BLaER1 treated with 17β-estradiol and CSF1 and Interleukin-3, amounts not matched to agents 10 nM and 100 nM (cell line): ENCODE measurements around the gene ATXN7.

ENCODE experiments used
- H3K27ac ChIP-seq, 11 experiments: shearing (Covaris generic); formaldehyde crosslinking; 2 replicates each; pipeline ENCODE4 v1.8.1; 2022
- H3K27me3 ChIP-seq, 11 experiments: shearing (Covaris generic); formaldehyde crosslinking; 2 replicates each; pipeline ENCODE4 v1.8.1; 2022
- H3K36me3 ChIP-seq, 11 experiments: shearing (Covaris generic); formaldehyde crosslinking; 2 replicates each; pipeline ENCODE4 v1.8.1; 2022
- H3K4me1 ChIP-seq, 10 experiments: shearing (Covaris generic); formaldehyde crosslinking; 2 replicates each; pipeline ENCODE4 v1.8.1; 2022
- H3K4me2 ChIP-seq, 11 experiments: shearing (Covaris generic); formaldehyde crosslinking; 2 replicates each; pipeline ENCODE4 v1.8.1; 2022
- H3K4me3 ChIP-seq, 10 experiments: shearing (Covaris generic); formaldehyde crosslinking; 2 replicates each; pipeline ENCODE4 v1.8.1; 2022
- H3K9ac ChIP-seq, 11 experiments: shearing (Covaris generic); formaldehyde crosslinking; 2 replicates each; pipeline ENCODE4 v1.8.1; 2022
- H3K9me3 ChIP-seq, 11 experiments: shearing (Covaris generic); formaldehyde crosslinking; replicated peaks in 1 of 11; 2 replicates each; pipeline ENCODE4 v1.8.1; 2022
- H4K20me1 ChIP-seq, 11 experiments: shearing (Covaris generic); formaldehyde crosslinking; 2 replicates each; pipeline ENCODE4 v1.8.1; 2022
- Cebpa-rat ChIP-seq, 11 experiments: shearing (Covaris generic); IDR thresholded peaks; 2 replicates each; pipeline ENCODE4 v1.8.1; 2022

Gene ATXN7

DNA sequence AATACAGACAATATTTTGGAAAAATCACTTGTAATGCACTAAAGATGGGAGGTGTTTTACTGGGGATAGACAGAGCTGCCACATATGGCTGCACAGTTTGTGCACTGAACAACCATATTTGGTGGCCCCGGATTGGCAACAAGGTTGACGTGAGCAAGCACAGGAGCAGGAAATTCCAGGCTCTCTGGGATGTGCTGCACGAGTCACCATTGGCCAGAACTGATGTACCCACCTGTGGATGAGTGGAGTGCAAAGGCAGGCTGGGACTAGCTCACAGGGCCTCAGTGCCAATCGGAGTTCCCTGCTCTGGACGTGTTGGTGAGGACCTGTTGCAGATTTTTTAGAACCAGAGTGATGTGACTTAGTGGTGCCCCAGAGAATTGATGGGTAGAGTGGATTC lies 90.5 kb downstream of the ATXN7 start:
- Histone ChIP-seq H3K9me3 (no peaks in the 10 kb centered on the region), H3K27ac (no peak overlapping the region), H3K4me2 (no peak overlapping the region), H3K4me1 (no peaks in the 10 kb centered on the region), H3K9ac (no peak overlapping the region), H4K20me1 (peaks cover 22 to 85% (median 71%) of the 10 kb centered on the region in 11 experiments; a peak in 20 of 22 replicates), H3K36me3 (peaks cover 49 to 82% (median 57%) of the 10 kb centered on the region in 11 experiments), H3K27me3 (no peaks in the 10 kb centered on the region), H3K4me3 (no peak overlapping the region)
- TF ChIP-seq Cebpa-rat (IDR thresholded peaks at IDR 0.05), result no peak

GRCh38 chr3:63955036-63955650 lies 91.5 kb downstream of the ATXN7 start:
- H3K9me3 ChIP-seq, result no peaks in the 10 kb centered on the region

DNA sequence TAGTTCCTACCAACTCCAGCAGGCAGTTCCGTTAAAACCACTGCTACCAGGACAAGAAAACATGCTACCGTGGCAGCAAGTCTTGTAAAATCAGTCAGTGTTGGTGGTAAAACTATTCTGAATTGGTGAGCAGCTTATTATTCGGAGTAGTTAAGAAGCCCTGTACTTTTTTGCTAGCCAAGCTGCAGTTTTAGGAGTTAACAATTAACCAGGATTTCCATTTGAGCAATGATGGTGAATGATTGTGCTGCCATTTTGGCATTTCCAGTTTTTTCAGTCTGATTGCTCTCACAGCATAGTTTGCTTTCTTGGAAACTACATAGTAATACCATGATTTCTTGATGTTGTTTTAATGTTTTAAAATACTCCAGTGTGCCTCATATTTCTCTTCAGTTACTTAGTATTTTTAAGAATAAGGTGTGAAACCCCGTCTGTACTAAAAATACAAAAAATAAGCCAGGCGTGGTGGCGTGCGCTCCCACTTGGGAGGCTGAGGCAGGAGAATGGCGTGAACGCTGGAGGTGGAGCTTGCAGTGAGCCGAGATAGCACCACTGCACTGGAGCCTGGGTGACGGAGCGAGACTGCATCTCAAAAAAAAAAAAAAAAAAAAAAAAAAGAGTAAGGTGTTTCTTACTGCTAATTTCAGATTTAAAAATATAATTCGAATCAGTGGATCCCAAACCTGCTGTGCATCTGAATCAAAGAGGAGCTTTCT lies 92.3 kb downstream of the ATXN7 start:
- Histone ChIP-seq H3K27me3 (no peaks in the 10 kb centered on the region), H3K4me3 (no peak overlapping the region), H3K4me1 (peaks cover 9 to 14% (median 13%) of the 10 kb centered on the region in 10 experiments; a peak in 18 of 20 replicates), H3K4me2 (no peak overlapping the region), H4K20me1 (peaks cover 24 to 85% (median 64%) of the 10 kb centered on the region in 11 experiments; a peak in 19 of 22 replicates), H3K9me3 (no peaks in the 10 kb centered on the region), H3K27ac (no peak overlapping the region), H3K9ac (no peak overlapping the region), H3K36me3 (peaks cover 43 to 66% (median 52%) of the 10 kb centered on the region in 11 experiments)
- TF ChIP-seq Cebpa-rat (IDR thresholded peaks at IDR 0.05), result no peak

More at GRCh38 chr3:63955036-63955650, 91.5 kb downstream of the ATXN7 start:
- TF ChIP-seq Cebpa-rat (IDR thresholded peaks at IDR 0.05), result no peak
- Histone ChIP-seq H3K9ac (no peak overlapping the region), H3K36me3 (peaks cover 43 to 75% (median 53%) of the 10 kb centered on the region in 11 experiments), H4K20me1 (peaks cover 23 to 85% (median 71%) of the 10 kb centered on the region in 11 experiments; a peak in 18 of 22 replicates), H3K27ac (no peak overlapping the region), H3K4me2 (no peak overlapping the region), H3K27me3 (no peaks in the 10 kb centered on the region), H3K4me3 (no peak overlapping the region), H3K4me1 (peaks cover 3 to 6% (median 5%) of the 10 kb centered on the region in 10 experiments; a peak in 18 of 20 replicates)

- no peak for TF ChIP-seq Cebpa-rat (IDR thresholded peaks at IDR 0.05)
- no peak overlapping the region for H3K4me2 ChIP-seq
- H3K36me3 ChIP-seq, result peaks cover 30 to 59% (median 44%) of the 10 kb centered on the region in 11 experiments
- H3K4me3 ChIP-seq, result no peak overlapping the region
- no peaks in the 10 kb centered on the region for H3K27me3 ChIP-seq
- peaks cover 18 to 81% (median 59%) of the 10 kb centered on the region in 11 experiments; a peak in 19 of 22 replicates for H4K20me1 ChIP-seq
- peak overlapping the region in 1 of 11 experiments; percentile 19; a peak in 1 of 22 replicates for H3K9ac ChIP-seq
- H3K4me1 ChIP-seq, result peaks cover 11 to 19% (median 16%) of the 10 kb centered on the region in 10 experiments
- H3K27ac ChIP-seq, result no peak overlapping the region
- no peaks in the 10 kb centered on the region for H3K9me3 ChIP-seq
Observed at GRCh38 chr3:63959146-63959545, 95.5 kb downstream of the ATXN7 start.

DNA sequence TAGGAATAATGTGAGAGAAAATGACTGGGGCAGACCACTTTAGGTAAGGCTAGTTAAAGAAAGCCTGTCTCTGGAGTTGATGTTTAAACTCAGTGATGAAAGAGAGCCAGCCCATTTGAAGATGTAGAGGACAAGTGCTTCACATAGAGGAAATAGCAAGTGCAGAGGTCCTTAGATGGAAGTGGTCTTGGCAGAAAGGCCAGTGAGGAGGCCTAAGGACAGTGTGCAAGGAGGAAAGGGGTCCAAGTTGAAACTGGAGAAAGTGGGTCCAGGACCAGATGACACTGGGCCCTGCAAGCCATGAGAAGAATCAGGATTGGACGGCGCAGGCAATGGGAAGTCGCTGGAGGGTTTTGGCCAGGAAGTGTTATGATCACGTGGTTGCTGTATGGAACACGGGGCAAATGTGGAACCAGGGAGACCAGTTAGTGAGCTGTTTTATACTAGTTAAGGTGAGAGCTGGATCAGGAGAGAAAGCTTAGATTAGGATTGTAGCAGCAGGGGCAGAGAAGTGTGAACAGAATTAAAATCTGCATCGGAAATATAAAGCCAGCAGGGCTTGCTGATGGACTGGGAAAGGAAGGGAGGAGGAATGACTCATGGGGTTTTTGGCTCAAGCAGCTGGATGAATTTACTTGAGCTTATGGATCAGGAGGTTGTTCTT lies 96.5 kb downstream of the ATXN7 start:
- Histone ChIP-seq H3K9ac (no peak overlapping the region; a peak in 2 of 22 replicates), H3K4me1 (peaks cover 21 to 29% (median 26%) of the 10 kb centered on the region in 10 experiments), H3K4me3 (peak overlapping the region in 3 of 10 experiments; percentile 26 to 29 (median 29); a peak in 4 of 20 replicates), H3K4me2 (peak overlapping the region; percentile 33 to 85 (median 63)), H4K20me1 (peaks cover 16 to 88% (median 64%) of the 10 kb centered on the region in 11 experiments; a peak in 19 of 22 replicates), H3K36me3 (peaks cover 19 to 53% (median 37%) of the 10 kb centered on the region in 11 experiments; a peak in 21 of 22 replicates), H3K27me3 (no peaks in the 10 kb centered on the region), H3K9me3 (no peaks in the 10 kb centered on the region), H3K27ac (peak overlapping the region in 6 of 11 experiments; percentile 8 to 34 (median 26); a peak in 6 of 22 replicates)
- no peak for TF ChIP-seq Cebpa-rat (IDR thresholded peaks at IDR 0.05)

DNA sequence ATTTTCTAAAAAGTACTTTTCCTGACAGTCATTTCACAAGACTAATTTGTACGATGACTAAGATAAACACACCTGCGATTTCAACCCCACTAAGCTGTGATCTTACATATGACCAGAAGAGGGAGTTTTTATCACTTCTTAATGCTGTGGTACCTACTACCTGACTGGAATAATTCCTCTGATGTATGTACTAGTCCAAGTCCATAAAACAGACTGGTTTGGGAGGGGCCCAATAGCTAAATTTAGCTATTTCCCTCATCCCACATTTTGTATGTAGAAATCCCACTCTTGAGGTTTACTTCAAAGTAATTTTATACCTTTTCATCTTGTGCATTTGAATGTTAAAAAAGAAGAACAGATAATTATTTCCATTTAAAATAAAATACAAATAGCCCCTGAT lies 98.2 kb downstream of the ATXN7 start:
- Histone ChIP-seq H3K9ac (no peak overlapping the region), H3K27ac (no peak overlapping the region), H3K4me1 (peaks cover 38 to 46% (median 43%) of the 10 kb centered on the region in 10 experiments), H3K4me3 (no peak overlapping the region), H3K9me3 (no peaks in the 10 kb centered on the region), H3K27me3 (no peaks in the 10 kb centered on the region), H4K20me1 (peaks cover 11 to 89% (median 49%) of the 10 kb centered on the region in 11 experiments; a peak in 19 of 22 replicates), H3K4me2 (no peak overlapping the region), H3K36me3 (peaks cover 4 to 37% (median 21%) of the 10 kb centered on the region in 11 experiments; a peak in 15 of 22 replicates)
- TF ChIP-seq Cebpa-rat (IDR thresholded peaks at IDR 0.05), result no peak

GRCh38 chr3:63963496-63963895 lies 99.8 kb downstream of the ATXN7 start:
- Histone ChIP-seq H3K4me1 (peaks cover 54 to 62% (median 58%) of the 10 kb centered on the region in 10 experiments), H3K27me3 (no peaks in the 10 kb centered on the region), H3K9me3 (no peaks in the 10 kb centered on the region), H3K9ac (no peak overlapping the region), H4K20me1 (peaks cover 7 to 87% (median 48%) of the 10 kb centered on the region in 11 experiments; a peak in 19 of 22 replicates), H3K27ac (no peak overlapping the region), H3K4me2 (no peak overlapping the region), H3K36me3 (peaks cover 4 to 28% (median 16%) of the 10 kb centered on the region in 11 experiments; a peak in 11 of 22 replicates), H3K4me3 (no peak overlapping the region)
- no peak for TF ChIP-seq Cebpa-rat (IDR thresholded peaks at IDR 0.05)

GRCh38 chr3:63964681-63965485 lies 101.2 kb downstream of the ATXN7 start:
- Histone ChIP-seq H4K20me1 (peaks cover 4 to 87% (median 40%) of the 10 kb centered on the region in 11 experiments; a peak in 19 of 22 replicates), H3K27me3 (no peaks in the 10 kb centered on the region), H3K9ac (peak overlapping the region in 2 of 11 experiments; percentile 12 to 34; a peak in 2 of 22 replicates), H3K4me2 (peak overlapping the region; percentile 44 to 94 (median 82); a peak in 21 of 22 replicates), H3K36me3 (peaks cover 4 to 28% (median 16%) of the 10 kb centered on the region in 11 experiments; a peak in 12 of 22 replicates), H3K4me1 (peaks cover 66 to 74% (median 70%) of the 10 kb centered on the region in 10 experiments), H3K4me3 (no peak overlapping the region), H3K27ac (peak overlapping the region in 5 of 11 experiments; percentile 4 to 34 (median 25); a peak in 6 of 22 replicates), H3K9me3 (no peaks in the 10 kb centered on the region)
- no peak for TF ChIP-seq Cebpa-rat (IDR thresholded peaks at IDR 0.05)
